Duodenal mucosa (tissue), 2 donors: ENCODE data around the gene PGLYRP3.

Source experiments
- H3K27ac ChIP-seq: one replicate; pipeline ENCODE4 v1.7.0; 2013; ENCODE audit warnings: low read depth, low read length
- H3K27me3 ChIP-seq, 2 donors: one replicate each; pipeline ENCODE4 v1.7.0; 2013; ENCODE audit warnings: low read length in 2 of 2, control low read depth in 1 of 2; ENCODE audit not compliant: insufficient read depth in 2 of 2, control insufficient read depth in 1 of 2
- H3K36me3 ChIP-seq, 2 donors: one replicate each; pipeline ENCODE4 v1.7.0; 2013; ENCODE audit warnings: low read length in 2 of 2, control low read depth in 1 of 2; ENCODE audit not compliant: insufficient read depth in 2 of 2, control insufficient read depth in 1 of 2
- H3K4me1 ChIP-seq, 2 donors: one replicate each; pipeline ENCODE4 v1.7.0; 2013; ENCODE audit warnings: low read length in 2 of 2, control low read depth in 1 of 2; ENCODE audit not compliant: insufficient read depth in 2 of 2, control insufficient read depth in 1 of 2
- H3K4me3 ChIP-seq, 2 donors: one replicate each; pipeline ENCODE4 v1.7.0; 2013; ENCODE audit warnings: low read length in 2 of 2, low read depth in 1 of 2
- H3K9ac ChIP-seq, 2 donors: one replicate each; pipeline ENCODE4 v1.7.0; 2013; ENCODE audit warnings: low read length in 2 of 2, low read depth in 1 of 2
- H3K9me3 ChIP-seq, 2 donors: one replicate each; pipeline ENCODE4 v1.7.0; 2013; ENCODE audit warnings: low read length in 2 of 2, control low read depth in 1 of 2; ENCODE audit not compliant: control insufficient read depth in 1 of 2

PGLYRP3 gene

GRCh38 chr1:153313288-153313687 lies 536 bp upstream of the PGLYRP3 start:
- no peak overlapping the region for H3K27ac ChIP-seq
- H3K27me3 ChIP-seq = no peaks in the 10 kb centered on the region
- H3K9ac ChIP-seq = no peak overlapping the region
- no peak overlapping the region for H3K4me3 ChIP-seq
- no peaks in the 10 kb centered on the region for H3K36me3 ChIP-seq
- H3K9me3 ChIP-seq = no peaks in the 10 kb centered on the region
- no peaks in the 10 kb centered on the region for H3K4me1 ChIP-seq

GRCh38 chr1:153310526-153310925 lies 2.2 kb downstream of the PGLYRP3 start:
- H3K4me1 ChIP-seq = no peaks in the 10 kb centered on the region
- H3K9ac ChIP-seq = no peak overlapping the region
- H3K36me3 ChIP-seq = no peaks in the 10 kb centered on the region
- H3K27ac ChIP-seq = no peak overlapping the region
- H3K9me3 ChIP-seq = no peaks in the 10 kb centered on the region
- H3K4me3 ChIP-seq = no peak overlapping the region
- no peaks in the 10 kb centered on the region for H3K27me3 ChIP-seq

GRCh38 chr1:153309441-153309840 lies 3.3 kb downstream of the PGLYRP3 start:
- H3K4me1 ChIP-seq = no peaks in the 10 kb centered on the region
- H3K27me3 ChIP-seq = no peaks in the 10 kb centered on the region
- H3K4me3 ChIP-seq = no peak overlapping the region
- H3K9ac ChIP-seq = no peak overlapping the region
- no peak overlapping the region for H3K27ac ChIP-seq
- no peaks in the 10 kb centered on the region for H3K9me3 ChIP-seq
- no peaks in the 10 kb centered on the region for H3K36me3 ChIP-seq

GRCh38 chr1:153308540-153308939 lies 4.2 kb downstream of the PGLYRP3 start:
- Histone ChIP-seq H3K4me3 (no peak overlapping the region), H3K9me3 (no peaks in the 10 kb centered on the region), H3K27me3 (no peaks in the 10 kb centered on the region), H3K36me3 (no peaks in the 10 kb centered on the region), H3K9ac (no peak overlapping the region), H3K27ac (no peak overlapping the region), H3K4me1 (no peaks in the 10 kb centered on the region)

GRCh38 chr1:153307221-153307600 lies 5.5 kb downstream of the PGLYRP3 start:
- Histone ChIP-seq H3K9ac (no peak overlapping the region), H3K36me3 (no peaks in the 10 kb centered on the region), H3K27ac (no peak overlapping the region), H3K27me3 (peaks cover 0 to 3% of the 10 kb centered on the region in 2 donors), H3K4me1 (no peaks in the 10 kb centered on the region), H3K9me3 (no peaks in the 10 kb centered on the region), H3K4me3 (no peak overlapping the region)

- Histone ChIP-seq H3K27ac (no peak overlapping the region), H3K4me3 (no peak overlapping the region), H3K27me3 (peaks cover 0 to 3% of the 10 kb centered on the region in 2 donors), H3K4me1 (no peaks in the 10 kb centered on the region), H3K36me3 (no peaks in the 10 kb centered on the region), H3K9ac (no peak overlapping the region), H3K9me3 (no peaks in the 10 kb centered on the region)
Measured at GRCh38 chr1:153306303-153307220, 6.2 kb downstream of the PGLYRP3 start.

GRCh38 chr1:153305682-153306081 lies 7.1 kb downstream of the PGLYRP3 start:
- Histone ChIP-seq H3K27ac (no peak overlapping the region), H3K36me3 (no peaks in the 10 kb centered on the region)

GRCh38 chr1:153302308-153302707 lies 10.4 kb downstream of the PGLYRP3 start:
- no peak overlapping the region for H3K4me3 ChIP-seq
- no peaks in the 10 kb centered on the region for H3K9me3 ChIP-seq
- H3K36me3 ChIP-seq = no peaks in the 10 kb centered on the region

More at GRCh38 chr1:153305682-153306081, 7.1 kb downstream of the PGLYRP3 start:
- no peaks in the 10 kb centered on the region for H3K9me3 ChIP-seq
- no peaks in the 10 kb centered on the region for H3K4me1 ChIP-seq
- peaks cover 0 to 3% of the 10 kb centered on the region in 2 donors for H3K27me3 ChIP-seq
- H3K9ac ChIP-seq = no peak overlapping the region
- H3K4me3 ChIP-seq = no peak overlapping the region

GRCh38 chr1:153293851-153294250 lies 18.9 kb downstream of the PGLYRP3 start:
- Histone ChIP-seq H3K9ac (no peak overlapping the region), H3K27me3 (peaks cover 0 to 2% of the 10 kb centered on the region in 2 donors), H3K9me3 (no peaks in the 10 kb centered on the region), H3K27ac (no peak overlapping the region), H3K36me3 (no peaks in the 10 kb centered on the region), H3K4me1 (no peaks in the 10 kb centered on the region), H3K4me3 (no peak overlapping the region)

More at GRCh38 chr1:153302308-153302707, 10.4 kb downstream of the PGLYRP3 start:
- H3K27me3 ChIP-seq = peaks cover 0 to 6% of the 10 kb centered on the region in 2 donors
- no peak overlapping the region for H3K9ac ChIP-seq
- no peak overlapping the region for H3K27ac ChIP-seq
- no peaks in the 10 kb centered on the region for H3K4me1 ChIP-seq

- no peaks in the 10 kb centered on the region for H3K9me3 ChIP-seq
- no peaks in the 10 kb centered on the region for H3K4me1 ChIP-seq
- H3K27me3 ChIP-seq = peaks cover 0 to 2% of the 10 kb centered on the region in 2 donors
- H3K27ac ChIP-seq = no peak overlapping the region
- H3K4me3 ChIP-seq = no peak overlapping the region
- no peak overlapping the region for H3K9ac ChIP-seq
- H3K36me3 ChIP-seq = no peaks in the 10 kb centered on the region
Measured at GRCh38 chr1:153293480-153293775, 19.3 kb downstream of the PGLYRP3 start.
